Ureter (tissue), 1 donor: ENCODE measurements around the gene KCNQ5. TPM values are rescaled to one million over a fixed set of nuclear protein-coding genes. Genes with fewer than 3 reads are reported as not detected.
"Not testable (repeated sequence)": the region's sequence is repeated elsewhere in the genome, so short reads cannot be mapped to it uniquely, and the experiment has no call there.

Source experiments
- DNase-seq: peaks from one replicate; pipeline ENCODE4 v3.0.0-alpha.2; 2020; ENCODE audit warnings: low spot score
- total RNA-seq: library from RNA; stranded (reverse); gene quantifications from one replicate; pipeline ENCODE4 v1.2.4, GENCODE V29; 2023
- donor health status: DM: yes; HTN: yes; CAD: no.

The KCNQ5 gene
- total RNA-seq, 1 donor from 2014 or later: 1.8 TPM

DNA sequence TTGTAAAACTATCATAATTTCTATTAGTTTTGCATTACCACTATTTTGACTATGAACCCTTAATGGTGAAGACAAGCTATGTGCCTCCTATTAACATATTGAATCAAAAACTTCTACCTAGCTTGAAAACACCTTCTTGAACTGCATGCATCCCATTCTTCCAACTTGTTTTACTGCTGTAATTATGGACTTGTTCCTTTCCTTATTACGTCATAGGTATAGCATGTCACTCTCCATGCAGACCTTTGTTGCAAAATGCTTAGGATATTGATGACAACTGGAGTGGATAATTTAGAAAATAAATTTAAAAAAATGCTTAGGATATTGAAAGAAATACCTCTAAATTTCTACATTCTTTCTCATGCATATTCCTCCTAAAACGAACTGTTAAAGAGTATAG is 219.3 kb downstream of the KCNQ5 start:
- no peak for DNase-seq

DNA sequence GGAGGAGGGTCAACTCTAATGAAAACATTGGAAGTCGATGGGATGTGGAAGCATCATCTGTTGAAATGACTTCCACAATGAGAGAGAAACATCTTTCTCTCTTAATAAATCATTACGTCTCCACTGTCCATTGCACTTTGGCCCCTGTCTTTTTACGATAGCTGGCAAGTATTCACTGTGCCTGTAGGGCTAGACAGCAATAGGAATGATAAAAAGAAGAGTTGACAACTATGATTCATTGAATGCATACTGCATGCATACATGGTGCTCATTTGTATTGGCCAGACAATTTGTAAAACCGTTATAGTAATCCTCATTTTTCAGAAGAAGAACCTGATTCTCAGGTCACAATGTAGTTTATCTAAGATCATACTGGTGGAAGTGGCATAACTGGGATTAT is 220.3 kb downstream of the KCNQ5 start:
- no peak for DNase-seq

DNA sequence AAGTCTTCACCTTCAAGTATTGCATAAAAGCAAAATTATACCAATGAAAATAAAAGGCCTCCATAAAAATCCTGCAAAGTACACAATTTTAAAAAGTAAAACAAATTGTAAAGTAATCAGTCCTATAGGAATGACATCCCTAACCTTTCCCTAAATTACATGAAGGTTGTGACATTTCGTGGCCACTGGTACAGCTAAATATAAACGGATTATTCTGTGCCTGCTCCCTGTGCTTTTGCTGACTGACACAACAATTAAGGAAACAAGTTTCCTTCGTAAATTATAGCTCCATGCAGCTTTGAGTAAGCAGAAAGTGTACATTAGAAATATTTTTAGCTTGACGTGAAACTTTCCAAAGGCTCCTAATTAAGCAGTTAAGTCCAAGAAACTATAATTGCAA is 222.8 kb downstream of the KCNQ5 start:
- DNase-seq: no peak

DNA sequence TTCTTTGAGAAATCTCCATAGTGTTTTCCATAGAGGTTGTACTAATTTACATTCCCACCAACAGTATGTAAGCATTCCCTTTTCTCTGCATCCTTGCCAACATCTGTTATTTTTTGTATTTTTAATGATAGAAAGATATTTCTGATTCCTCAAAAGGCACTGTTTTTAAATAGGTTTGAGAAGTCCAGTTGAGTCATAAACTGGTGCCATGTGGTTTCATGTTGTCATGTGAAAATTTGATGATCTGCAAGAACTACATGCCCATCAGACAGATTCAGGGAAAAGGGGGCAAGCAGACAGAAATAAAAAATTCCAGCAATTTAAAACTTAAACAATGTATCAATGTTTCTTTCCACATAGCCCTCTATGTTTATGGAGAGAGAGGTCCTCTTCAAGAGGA is 227.5 kb downstream of the KCNQ5 start:
- no peak for DNase-seq

DNA sequence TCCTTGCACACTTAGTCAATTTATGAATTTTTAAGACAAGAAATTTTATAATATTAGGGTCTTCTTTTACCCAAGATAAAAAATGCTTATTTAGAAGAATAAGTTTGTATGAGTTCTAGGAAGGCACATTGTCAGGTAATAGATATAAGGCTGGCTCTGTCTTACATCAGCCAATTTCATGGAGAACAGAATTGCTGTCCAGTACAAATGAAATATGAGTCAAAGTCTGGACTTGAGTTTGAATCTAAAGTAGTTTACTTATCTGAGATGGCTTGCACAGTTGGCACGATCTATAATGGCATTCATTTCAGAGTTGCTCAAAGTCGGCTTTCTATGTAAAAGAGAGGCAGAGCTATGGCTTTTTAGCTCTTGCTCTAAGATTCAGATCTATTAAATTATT is 228.2 kb downstream of the KCNQ5 start:
- no peak for DNase-seq

DNA sequence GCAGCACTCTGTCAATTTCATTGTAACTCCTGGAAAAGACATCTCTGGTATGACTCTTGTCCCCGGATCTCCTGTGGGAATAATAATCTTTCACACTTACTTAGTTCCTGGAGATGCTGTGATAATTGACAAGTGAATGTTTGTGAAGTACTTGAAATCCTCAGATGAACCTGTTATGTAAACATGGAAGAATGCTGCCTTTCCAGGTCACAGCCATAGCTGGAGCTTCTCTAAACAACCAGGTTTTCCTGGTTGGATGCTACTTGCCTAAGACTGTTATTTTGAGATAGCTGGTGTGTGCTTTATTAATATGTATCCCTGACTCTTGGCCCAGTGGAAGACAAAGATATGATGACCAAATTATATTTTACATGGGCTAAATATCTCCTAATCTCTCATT is 228.6 kb downstream of the KCNQ5 start:
- DNase-seq: no peak

DNA sequence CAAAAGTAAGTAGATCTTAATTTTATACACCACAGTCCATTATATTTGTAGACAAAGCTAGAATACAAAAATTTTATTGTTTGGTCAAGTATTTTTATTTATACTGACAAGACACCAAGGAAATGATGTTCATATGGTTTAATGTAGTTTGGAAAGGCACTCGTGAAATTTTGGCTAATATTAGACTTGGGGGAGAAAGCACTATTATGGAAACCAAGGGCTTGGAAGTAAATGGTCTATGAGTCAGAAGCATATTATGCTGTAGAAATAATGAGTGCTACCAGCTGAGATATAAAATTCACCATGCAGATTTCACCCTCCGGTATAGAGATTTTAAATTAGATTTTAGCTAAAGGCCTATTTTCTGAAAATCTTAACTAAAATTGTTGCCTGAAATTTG is 233.6 kb downstream of the KCNQ5 start:
- no peak for DNase-seq

DNA sequence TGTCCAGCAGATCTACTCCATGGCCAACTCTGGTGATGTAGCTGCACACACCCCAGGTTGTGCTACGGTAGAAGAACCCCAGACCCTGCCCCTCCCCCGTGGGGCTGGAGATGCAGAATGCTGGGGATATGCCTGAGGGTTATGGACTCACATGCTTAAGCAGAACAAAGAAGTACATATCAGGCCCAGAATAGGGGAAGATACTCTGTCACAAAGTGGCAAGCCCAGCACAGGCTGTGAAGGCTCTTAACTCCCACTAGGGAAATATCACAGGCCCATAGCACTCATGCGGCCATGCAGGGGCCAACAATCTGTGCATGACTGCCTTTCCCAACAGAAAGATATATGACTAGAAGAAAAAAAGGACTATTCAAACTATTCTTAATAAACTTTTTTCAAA is 234.9 kb downstream of the KCNQ5 start:
- DNase-seq: no peak

DNA sequence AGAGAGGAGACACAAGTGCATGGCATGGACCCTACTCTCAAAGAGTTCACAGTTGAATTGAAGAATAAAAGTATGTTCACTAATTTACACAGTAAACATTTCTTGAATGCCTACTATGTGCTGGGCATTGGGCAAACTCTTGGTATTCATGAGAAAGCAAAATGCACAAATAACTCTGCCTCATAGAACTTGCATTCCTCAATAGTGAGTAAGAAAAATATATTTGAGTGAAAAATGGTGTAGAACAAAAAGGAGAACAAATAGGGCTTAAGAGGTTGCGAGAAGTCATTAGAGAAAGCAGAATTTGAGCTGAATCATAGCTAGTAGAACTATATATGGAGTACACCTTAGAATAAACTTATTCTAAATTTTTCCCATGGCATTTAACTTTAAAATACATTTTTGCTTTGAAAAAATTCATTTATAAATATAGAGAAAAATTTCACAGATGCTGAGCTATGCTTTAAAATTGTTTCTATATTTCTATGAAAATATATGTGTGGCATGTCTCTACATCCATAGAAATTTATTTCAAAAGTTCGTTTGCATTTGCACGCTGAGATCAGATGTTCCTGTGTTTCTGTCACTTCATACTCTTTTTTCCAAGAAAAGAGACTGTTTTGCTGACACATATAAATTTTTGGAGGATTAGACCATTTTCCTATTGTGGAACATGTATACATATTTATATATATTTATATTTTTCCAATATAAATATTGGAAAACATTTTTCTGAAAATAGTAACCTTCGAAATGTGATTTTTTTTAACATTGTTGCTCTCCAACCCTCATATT is 236.1 kb downstream of the KCNQ5 start:
- DNase-seq: no peak

DNA sequence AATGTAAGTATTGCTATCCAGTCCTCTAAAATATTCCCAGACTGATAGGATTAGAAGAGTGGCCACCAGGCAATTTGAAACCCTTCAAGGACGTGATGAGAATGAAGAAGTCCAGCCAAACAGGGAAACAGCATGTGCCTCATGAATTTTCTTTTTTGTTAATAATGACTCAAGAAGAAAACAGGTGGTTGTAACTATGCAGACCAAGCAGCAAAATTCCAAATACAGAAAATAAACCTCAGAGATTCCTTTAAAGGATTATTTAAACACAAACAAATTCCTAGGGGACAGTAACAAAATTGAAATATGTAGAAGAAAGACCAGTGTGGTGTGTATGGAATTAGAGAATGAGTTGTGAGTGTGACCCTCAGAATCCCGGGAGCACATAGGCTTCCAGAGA is 239.2 kb downstream of the KCNQ5 start:
- no peak for DNase-seq

DNA sequence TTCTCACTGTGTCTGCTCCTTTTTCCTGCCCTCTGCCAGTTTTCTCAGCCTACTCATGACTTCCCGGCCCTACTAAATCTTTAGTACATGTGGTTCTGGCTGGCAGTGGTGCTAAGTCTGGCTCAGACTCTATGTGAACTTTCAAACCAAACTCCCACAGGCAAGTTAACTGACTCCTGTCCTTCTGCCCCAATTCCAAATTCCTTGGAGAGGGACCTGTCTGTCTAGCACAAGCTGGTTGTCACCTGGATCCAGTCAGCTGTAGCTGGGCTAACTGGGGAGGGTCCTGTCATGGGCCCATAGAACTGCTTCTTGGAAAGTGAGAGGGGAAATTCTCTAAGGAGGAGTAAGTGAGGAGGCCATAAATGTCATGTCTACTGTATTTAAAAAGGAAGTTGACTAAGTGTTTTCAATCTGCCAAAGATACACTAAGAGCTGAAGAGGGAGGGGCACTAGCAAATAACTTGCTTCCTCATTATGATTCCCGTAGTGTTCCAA is 240.1 kb downstream of the KCNQ5 start:
- no peak for DNase-seq

DNA sequence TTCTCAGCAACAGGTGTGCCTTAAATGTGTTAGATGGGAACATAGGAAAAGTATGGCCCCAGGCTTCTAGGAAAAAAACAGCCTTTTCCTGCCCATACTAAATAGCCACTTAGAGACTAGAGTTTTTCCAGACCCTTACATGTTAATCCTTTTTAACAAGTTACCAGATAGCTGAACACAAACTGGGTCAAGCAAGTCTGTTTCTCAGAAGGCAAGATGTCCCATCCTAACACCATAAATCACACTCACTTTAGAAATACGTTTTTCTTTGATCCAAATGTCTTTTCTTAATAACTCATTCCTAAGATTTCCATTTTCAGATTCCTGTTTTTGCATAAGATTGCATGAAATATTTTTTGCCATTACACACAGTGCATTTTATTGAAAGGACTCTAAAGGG is 241.3 kb downstream of the KCNQ5 start:
- DNase-seq: no peak

DNA sequence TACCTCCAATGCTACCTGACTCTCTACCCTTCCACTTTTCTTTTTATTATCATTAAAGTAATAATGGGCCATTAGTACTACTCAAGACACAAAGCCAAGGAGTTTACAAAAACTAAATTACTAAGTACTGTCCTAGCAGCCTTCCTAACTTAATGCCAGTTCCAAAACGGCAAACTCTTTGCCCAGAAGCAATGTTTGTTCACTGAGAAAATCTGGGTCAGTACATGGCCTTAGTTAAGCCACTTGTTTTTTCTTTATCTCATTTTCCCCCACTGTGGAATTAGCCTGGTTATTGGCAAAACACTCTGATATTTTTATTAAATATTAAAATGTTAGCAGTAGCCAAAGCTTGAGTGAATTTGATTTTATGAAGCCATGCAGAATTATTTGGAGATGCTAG is 242.4 kb downstream of the KCNQ5 start:
- no peak for DNase-seq

DNA sequence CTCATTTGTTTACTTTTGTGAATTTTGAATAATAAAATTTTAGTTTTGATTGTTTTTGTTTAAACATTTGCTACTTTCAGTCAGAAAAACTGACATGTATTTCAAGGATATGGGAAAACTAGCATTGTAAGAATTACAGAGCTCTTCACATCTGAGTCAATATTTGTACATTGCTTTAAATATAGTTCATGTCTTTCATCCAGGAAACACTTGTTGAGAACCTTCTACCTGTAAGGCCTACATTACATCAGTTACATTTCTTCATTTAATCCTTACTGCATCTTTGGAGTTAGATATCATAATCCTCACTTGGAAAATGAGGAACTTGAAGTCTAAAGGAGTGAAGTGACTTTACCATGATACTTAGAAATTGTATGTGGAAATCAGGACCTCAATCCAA is 242.9 kb downstream of the KCNQ5 start:
- no peak for DNase-seq

DNA sequence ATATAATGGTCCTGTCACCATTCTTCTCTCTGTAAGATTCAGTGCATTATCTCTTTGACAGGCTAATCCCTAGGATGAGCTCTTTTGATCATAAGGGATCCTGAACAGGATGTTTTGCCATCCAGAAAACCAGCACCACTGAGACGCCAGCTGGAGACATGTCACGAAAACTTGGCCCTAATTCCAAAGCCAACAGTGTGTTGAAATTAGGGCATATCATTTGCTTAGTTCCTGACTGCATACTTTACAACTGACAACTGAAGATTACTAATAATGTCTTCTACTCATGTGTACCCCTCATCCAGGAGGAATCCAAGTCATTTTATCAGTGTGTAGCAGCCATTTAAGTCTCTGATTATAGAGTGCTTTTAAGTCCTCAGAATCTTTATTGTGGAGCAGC is 243.6 kb downstream of the KCNQ5 start:
- no peak for DNase-seq

DNA sequence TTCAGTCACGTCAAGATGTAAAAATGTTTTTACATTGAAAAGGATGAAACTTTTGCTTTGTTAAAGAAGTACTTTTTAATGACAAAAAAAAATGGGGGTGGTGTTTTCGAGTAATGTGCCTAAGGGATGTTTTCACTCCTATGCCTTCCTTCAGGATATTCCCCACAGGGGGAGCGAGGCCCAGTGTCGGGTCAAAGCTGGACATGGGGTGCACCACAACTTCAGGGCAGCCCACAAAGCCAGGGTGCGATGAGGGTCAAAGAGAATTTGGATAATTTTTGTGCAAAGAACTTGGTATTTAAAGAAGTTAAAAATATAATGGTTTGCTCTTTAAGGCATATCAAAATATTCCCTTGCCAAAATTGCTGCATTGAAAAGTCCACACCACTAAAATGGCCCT is 247.8 kb downstream of the KCNQ5 start:
- no peak for DNase-seq

DNA sequence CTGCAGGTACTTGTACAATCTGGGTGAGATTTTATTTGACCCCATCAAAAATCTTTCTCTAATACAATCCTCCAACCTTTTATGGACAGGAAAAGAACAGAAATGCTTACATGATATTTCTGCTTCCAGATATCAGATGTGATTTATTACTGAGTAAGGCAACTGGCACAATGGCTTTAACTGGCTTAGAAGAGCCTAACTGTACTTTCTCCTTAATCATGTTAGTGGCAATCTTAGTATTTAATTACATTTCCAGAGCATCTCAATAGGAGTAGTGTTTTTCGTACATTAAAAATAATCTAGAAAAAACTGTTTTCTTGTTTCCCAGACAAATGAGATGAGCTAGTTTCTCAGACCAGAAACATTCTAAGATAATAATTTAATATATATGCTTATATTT is 251.6 kb downstream of the KCNQ5 start:
- no peak for DNase-seq

DNA sequence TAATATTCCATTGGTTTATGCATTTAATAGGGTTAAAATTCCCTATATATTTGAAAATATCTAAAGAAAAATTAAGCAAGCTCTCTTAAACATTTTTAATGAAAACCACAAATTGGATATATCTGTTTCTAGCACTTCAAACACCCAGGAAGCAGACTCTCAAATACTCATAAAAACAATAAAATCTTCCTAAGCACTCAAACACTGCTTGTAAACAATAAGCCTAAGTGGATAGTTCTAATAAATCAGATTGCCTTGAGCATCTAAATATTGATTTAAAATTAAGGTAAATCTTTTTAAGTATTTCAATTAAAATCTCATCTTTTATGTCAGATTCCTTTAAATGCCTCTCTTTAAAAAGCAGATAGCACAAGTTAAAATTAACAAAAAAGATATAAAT is 254.4 kb downstream of the KCNQ5 start:
- no peak for DNase-seq

DNA sequence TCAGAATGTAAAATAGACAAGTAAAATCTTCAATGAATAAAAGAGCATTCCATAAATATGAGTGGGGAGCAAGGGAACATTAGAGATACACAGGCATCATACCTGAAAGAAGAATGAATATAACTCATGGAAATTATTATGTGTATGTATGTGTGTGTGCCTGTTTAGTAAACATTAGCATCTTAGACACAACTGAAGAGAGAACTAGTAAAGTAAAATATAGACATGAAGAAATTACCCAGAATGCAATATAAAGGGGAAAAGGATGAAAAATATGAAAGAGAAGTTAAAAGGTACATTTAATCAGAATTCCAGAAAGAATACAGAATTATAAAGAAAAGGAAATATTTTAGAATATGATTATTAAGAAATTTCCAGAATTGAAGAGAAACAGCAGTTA is 264.3 kb downstream of the KCNQ5 start:
- DNase-seq: no peak

DNA sequence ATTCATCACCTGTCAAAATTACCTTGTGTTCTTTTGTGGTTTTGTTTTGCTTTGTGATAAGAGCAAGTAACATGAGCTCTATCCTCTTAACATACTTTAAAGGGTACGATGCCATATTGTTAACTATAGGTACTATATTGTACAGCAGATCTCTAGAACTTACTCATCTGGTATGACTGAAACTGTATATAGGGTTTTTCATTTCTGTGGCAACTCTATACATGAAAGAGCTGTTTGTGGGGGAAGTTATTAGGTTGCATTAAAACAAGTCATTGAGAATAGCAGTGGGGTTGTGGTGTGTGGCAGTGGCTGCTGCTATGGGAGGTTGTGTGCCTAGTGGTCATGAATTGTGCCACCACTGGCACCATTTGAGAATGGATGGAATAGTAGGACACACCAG is 268.4 kb downstream of the KCNQ5 start:
- no peak for DNase-seq

DNA sequence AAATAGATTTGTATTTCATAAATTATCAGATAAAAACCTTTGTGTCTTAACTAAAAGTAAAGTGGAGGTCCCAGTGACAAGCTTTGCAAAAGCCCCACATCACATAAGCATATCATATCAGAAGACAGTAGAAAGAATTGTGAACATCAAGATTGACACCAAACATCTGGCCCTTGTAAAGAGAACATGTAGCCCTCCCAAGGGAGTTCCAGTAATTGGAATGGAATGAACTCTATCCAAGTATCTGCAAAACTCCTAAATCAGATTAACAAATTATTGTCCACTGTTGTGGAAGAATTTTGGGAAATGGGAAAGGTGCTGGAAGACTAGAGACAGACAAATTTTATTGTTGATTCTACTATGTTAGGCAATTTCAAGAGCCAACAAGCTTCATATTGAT is 268.8 kb downstream of the KCNQ5 start:
- DNase-seq: no peak

DNA sequence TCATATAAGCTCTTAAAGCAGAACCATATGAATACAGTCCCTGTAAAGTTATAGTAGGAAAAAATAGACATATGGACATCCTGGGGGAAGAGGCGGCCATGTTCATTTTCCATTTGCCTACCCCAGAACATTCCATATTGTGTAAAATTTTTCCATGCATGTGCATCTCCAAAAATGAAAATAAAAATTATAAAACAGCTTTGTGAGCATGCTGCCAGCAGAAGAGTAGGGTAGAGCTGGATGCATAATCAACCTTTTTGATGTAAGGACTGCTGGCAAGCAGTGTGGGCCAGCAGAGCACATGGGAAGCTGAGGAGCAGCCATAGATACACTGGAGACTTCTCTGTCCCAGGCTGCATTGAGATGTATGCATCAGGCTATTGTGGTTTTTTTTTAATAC is 271.0 kb downstream of the KCNQ5 start:
- no peak for DNase-seq

DNA sequence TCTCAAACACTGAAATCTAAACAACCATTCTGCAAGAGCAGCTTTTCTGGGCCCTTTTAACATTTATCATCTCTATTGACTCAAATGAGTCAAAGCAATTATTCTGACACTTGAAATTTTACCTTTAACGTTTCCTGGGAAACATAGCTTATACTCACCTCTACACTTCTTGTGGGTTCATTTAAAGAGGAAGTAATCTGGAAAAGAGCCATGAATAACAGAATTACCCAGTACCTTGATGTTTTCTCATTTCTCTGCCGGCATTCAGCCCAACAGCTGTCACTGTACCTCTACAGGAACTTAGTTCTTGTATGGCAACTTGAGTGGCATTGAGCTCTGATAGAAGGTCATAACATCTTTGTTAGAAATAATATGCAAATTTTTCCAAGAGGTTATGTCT is 272.2 kb downstream of the KCNQ5 start:
- no peak for DNase-seq

DNA sequence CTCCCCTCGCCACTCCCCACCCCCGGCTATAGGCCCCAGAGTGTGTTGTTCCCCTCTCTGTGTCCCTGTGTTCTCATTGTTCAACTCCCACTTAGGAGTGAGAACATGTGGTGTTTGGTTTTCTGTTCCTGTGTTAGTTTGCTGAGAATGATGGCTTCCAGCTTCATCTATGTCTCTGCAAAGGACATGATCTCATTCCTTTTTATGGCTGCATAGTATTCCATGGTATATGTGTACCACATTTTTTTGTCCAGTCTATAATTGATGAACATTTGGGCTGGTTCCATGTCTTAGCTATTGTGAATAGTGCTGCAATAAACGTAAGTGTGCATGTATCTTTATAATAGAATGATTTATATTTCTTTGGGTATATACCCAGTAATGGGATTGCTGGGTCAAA is 276.4 kb downstream of the KCNQ5 start:
- not testable (repeated sequence) for DNase-seq
